ENCODE measurements around the gene GSS.
"Not testable (repeated sequence)": the region's sequence is repeated elsewhere in the genome, so short reads cannot be mapped to it uniquely, and the experiment has no call there.

The GSS gene

DNA sequence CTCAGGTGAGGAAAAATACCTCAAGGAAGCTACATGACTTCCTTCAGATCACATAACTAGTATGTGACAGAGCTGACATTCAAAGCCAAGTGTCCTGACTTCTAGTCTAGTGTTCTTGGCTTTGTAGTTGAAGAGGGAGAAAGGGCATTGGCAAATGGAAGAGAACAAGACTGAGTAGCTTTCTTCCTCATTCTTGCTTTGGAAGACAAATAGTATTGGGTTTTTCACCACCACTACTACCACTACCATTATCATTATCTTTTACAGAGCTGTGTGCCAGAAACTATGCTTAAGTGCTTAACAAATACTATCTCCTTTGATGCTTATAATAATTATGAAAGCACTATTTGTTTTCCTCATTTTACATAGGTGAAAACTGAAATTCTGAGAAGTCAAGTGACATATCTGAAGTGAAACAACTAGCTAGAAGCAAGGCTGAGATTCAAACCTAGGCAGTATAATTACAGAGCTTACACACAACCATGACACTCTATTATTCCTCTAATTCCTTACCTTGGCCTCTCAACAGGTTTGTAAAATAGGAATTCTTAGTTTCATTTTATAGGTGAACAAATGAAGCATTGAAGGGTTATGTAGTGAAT lies 72.4 kb downstream of the GSS start:
- H3K27me3 ChIP-seq (ENCODE audit: low read depth), result no peaks in the 10 kb centered on the region
- no peaks in the 10 kb centered on the region for H3K9me3 ChIP-seq
- no peak for DNase-seq (ENCODE audit: low spot score in 2 of 2)
- peaks cover 7% of the 10 kb centered on the region for H3K4me1 ChIP-seq
- in situ Hi-C loops (cut with MboI; ENCODE audit: low sequenced_read_pairs), result no loop called here
- no peak overlapping the region for H3K4me3 ChIP-seq
- peaks cover 26% of the 10 kb centered on the region for H3K36me3 ChIP-seq (replicated peaks)

DNA sequence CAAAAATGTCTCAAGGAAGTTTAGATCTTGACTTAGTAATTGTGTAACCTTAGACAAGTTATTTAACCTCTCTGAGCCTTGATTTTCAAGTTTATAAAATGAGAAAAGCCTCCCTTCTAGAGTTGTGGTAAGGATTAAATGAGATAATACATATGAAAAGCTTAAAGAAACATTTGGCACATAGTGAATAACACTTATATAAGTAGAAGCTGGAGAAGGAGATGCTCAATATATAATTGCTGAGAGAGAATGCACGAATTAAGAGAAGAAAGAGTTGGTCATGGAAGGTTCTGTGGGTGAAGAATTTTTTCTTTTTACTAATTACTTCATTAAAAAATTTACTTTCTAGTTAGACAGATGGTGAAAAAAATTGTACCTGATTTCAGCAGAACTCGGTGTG lies 73.9 kb downstream of the GSS start:
- Histone ChIP-seq H3K36me3 (replicated peaks) (peaks cover 20% of the 10 kb centered on the region), H3K27me3 (ENCODE audit: low read depth) (no peaks in the 10 kb centered on the region), H3K4me1 (peaks cover 7% of the 10 kb centered on the region), H3K9me3 (no peaks in the 10 kb centered on the region), H3K4me3 (no peak overlapping the region)
- in situ Hi-C loops (cut with MboI; ENCODE audit: low sequenced_read_pairs), result no loop called here
- no peak for DNase-seq (ENCODE audit: low spot score in 2 of 2)

DNA sequence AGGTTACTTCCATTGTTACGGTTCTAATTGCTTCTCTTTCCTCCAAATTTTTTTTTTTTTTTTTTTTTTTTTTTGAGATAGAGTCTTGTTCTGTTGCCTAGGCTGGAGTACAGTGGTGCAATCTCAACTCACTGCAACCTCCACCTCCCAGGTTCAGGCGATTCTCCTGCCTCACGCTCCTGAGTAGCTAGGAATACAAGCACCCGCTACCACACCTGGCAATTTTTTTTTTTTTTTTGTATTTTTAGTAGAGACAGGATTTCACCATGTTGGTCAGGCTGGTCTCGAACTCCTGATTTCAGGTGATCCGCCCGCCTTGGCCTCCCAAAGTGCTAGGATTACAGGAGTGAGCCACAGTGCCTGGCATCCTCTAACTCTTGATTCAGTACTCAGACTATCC lies 74.6 kb downstream of the GSS start:
- in situ Hi-C loops (cut with MboI; ENCODE audit: low sequenced_read_pairs); H3K4me3 ChIP-seq; H3K27me3 ChIP-seq (ENCODE audit: low read depth); DNase-seq (ENCODE audit: low spot score in 2 of 2); H3K9me3 ChIP-seq; H3K4me1 ChIP-seq: not testable (repeated sequence)
- H3K36me3 ChIP-seq (replicated peaks), result peaks cover 20% of the 10 kb centered on the region

DNA sequence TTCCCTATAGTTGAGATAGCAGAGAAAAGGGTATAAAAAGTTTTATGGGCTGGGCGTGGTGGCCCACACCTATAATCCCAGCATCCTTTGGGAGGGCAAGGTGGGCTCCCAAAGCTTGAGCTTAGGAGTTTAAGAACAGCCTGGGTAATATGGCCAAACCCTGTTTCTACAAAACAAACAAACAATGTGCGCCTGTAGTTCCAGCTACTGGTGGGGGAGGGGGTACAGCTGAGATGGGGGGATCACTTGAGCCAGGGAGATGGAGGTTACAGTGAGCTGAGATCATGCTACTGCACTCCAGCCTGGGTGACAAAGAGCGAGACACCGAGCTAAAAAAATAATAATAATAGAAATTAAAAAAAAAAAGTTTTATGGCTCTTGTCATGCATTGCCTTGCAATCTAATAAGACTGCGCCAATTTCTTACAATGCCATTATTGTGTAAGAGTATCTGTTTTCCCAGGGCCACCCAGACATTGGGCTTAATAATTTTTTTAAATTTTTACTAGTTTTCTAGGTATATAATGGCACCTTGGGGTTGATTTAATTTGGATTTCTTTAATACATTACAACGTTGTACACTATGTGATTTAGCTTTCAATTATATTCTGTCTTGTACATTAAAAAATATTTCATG lies 75.3 kb downstream of the GSS start:
- in situ Hi-C loops (cut with MboI; ENCODE audit: low sequenced_read_pairs), result no loop called here
- Histone ChIP-seq H3K4me1 (peaks cover 12% of the 10 kb centered on the region), H3K27me3 (ENCODE audit: low read depth) (no peaks in the 10 kb centered on the region), H3K4me3 (no peak overlapping the region), H3K36me3 (replicated peaks) (peaks cover 20% of the 10 kb centered on the region), H3K9me3 (no peaks in the 10 kb centered on the region)
- no peak for DNase-seq (ENCODE audit: low spot score in 2 of 2)
